ENCODE results near the gene KCNB1.
"Not testable (repeated sequence)": the region's sequence is repeated elsewhere in the genome, so short reads cannot be mapped to it uniquely, and the experiment has no call there.

The KCNB1 gene

GRCh38 chr20:49314052-49314451, 168.4 kb downstream of the KCNB1 start:
- H3K27me3 ChIP-seq (ENCODE audit: control insufficient read depth in 1 of 2, insufficient read depth in 2 of 2, low read length in 2 of 2): peaks cover 8 to 24% of the 10 kb centered on the region in 2 donors
- H3K27ac ChIP-seq (ENCODE audit: low read depth, low read length); H3K9ac ChIP-seq (ENCODE audit: low read length); H3K4me1 ChIP-seq (ENCODE audit: insufficient read depth, low read length); H3K4me3 ChIP-seq (ENCODE audit: low read depth in 1 of 2, low read length in 2 of 2); H3K9me3 ChIP-seq (ENCODE audit: low read length); H3K36me3 ChIP-seq (ENCODE audit: insufficient read depth, low read length): not testable (repeated sequence)

Measured in muscle layer of colon (tissue), 2 donors.